Putamen (tissue), 1 donor: Measurements from ENCODE around the gene CDKN3.
"Not testable (repeated sequence)": the region's sequence is repeated elsewhere in the genome, so short reads cannot be mapped to it uniquely, and the experiment has no call there.

Source experiments
- DNase-seq: peaks from one replicate; pipeline ENCODE4 v3.0.0-alpha.2; 2016; ENCODE audit warnings: low spot score

CDKN3 gene

GRCh38 chr14:54456820-54457608 is 60.2 kb downstream of the CDKN3 start:
- DNase-seq = not testable (repeated sequence)

- DNase-seq = no peak
These were observed 60.8 kb downstream of the CDKN3 start for GRCh38 chr14:54457609-54457996.

- not testable (repeated sequence) for DNase-seq
These were observed 61.7 kb downstream of the CDKN3 start for GRCh38 chr14:54458536-54458935.

GRCh38 chr14:54459106-54459505 is 62.3 kb downstream of the CDKN3 start:
- no peak for DNase-seq

GRCh38 chr14:54462048-54462447 is 65.2 kb downstream of the CDKN3 start:
- DNase-seq = no peak

DNA sequence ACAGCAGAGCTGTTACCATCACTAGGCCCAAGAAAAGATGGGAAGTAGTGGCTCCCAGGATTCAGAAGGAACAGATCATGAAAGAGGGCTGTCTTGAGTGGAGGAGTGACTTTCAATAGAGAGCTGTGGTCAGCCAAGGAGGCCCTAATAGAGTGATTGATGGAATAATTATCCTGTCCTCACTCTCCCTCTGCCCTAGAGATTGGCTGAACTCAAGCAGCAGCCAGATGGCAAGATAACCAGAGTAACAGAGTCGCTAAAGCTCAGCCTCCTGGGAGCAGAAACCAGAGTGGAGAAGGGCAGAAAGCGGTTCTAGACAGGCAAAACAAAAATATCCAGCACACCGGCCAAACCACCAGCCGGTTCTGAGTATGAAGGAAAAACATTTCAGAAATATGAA is 68.8 kb downstream of the CDKN3 start:
- DNase-seq = no peak

DNA sequence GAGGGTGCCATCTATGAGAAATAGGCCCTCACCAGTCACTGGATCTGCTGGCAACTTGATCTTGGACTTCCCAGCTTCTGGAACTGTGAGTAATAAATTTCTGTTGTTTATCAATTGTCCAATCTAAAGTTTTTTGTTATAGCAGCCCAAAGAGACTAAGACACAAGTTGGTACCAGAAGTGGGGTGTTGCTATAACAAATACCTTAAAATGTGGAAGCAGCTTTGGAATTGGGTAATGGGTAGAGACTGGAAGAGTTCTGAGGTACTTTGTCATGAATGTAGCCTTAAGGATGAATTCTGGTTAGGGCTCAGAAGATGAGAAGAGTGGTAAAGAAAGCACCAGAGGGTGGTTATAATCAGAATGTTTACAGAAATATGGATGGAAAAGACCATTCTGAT is 70.5 kb downstream of the CDKN3 start:
- no peak for DNase-seq
